GM19372 (cell line): ENCODE results near the gene SLC25A46.
"Not testable (repeated sequence)": the region's sequence is repeated elsewhere in the genome, so short reads cannot be mapped to it uniquely, and the experiment has no call there.

Source experiments
- ATAC-seq: cut with Tn5 transposase; IDR thresholded peaks from one replicate; pipeline ENCODE4 v1.9.1; 2021; ENCODE audit warnings: mild to moderate bottlenecking, low read depth, moderate library complexity; ENCODE audit not compliant: unreplicated experiment

The SLC25A46 gene

GRCh38 chr5:110738812-110739651 lies at the start of gene SLC25A46:
SLC25A46 (plus strand) TSS chr5:110739007; CDS start chr5:110739120, 113 bp downstream.
- ATAC-seq, result peak; percentile 96

GRCh38 chr5:110690587-110690986 lies 48.2 kb upstream of the SLC25A46 start:
- not testable (repeated sequence) for ATAC-seq

DNA sequence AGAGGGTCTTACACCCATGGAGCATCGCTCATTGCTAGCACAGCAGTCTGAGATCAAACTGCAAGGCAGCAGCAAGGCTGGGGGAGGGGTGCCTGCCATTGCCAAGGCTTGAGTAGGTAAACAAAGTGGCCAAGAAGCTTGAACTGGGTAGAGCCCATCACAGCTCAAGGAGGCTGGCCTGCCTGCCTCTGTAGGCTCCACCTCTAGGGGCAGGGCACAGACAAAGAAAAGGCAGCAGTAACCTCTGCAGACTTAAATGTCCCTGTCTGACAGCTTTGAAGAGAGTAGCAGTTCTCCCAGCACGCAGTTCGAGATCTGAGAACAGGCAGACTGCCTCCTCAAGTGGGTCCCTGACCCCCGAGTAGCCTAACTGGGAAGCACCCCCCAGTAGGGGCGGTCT lies 46.1 kb upstream of the SLC25A46 start:
- ATAC-seq, result not testable (repeated sequence)

DNA sequence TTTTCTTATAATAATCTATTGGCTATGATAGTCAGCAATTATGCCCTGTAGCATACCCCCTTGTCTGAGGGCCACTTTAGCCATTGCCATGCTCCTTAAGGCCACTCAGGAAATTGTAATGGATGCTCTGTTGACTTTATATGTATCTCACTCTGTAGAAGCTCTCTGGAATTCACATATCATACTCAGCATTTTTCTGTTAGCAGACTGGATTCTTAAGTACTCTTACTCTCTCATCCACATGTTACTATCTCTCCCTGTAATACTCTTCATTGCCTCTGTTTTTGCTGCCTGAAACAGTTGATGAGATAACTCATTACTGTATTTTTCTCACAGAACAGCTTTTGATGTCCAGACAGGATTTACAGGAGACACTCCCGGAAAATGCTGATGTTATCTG lies 36.5 kb upstream of the SLC25A46 start:
- no peak for ATAC-seq

DNA sequence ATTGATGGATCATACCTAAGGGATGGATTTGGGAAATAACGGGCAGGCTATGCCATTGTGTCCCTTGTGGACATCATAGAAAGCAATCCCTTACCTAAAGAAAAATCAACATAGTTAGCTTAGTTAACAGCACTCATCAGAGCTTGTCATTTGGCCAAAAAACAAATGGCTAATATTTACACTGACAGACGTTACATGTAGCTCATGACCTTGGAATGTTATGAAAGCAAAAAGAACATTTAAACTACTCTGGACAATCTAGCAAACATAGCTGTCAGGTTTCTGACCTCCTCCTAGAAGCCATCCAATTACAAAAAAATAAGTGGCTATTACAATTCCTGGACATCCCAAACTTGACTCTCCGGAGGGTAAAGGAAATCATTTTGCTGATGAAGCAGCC lies 36.1 kb upstream of the SLC25A46 start:
- no peak for ATAC-seq

GRCh38 chr5:110703481-110703880 lies 35.3 kb upstream of the SLC25A46 start:
- no peak for ATAC-seq

GRCh38 chr5:110705349-110705748 lies 33.5 kb upstream of the SLC25A46 start:
- no peak for ATAC-seq

GRCh38 chr5:110707260-110707844 lies 31.5 kb upstream of the SLC25A46 start:
- no peak for ATAC-seq

DNA sequence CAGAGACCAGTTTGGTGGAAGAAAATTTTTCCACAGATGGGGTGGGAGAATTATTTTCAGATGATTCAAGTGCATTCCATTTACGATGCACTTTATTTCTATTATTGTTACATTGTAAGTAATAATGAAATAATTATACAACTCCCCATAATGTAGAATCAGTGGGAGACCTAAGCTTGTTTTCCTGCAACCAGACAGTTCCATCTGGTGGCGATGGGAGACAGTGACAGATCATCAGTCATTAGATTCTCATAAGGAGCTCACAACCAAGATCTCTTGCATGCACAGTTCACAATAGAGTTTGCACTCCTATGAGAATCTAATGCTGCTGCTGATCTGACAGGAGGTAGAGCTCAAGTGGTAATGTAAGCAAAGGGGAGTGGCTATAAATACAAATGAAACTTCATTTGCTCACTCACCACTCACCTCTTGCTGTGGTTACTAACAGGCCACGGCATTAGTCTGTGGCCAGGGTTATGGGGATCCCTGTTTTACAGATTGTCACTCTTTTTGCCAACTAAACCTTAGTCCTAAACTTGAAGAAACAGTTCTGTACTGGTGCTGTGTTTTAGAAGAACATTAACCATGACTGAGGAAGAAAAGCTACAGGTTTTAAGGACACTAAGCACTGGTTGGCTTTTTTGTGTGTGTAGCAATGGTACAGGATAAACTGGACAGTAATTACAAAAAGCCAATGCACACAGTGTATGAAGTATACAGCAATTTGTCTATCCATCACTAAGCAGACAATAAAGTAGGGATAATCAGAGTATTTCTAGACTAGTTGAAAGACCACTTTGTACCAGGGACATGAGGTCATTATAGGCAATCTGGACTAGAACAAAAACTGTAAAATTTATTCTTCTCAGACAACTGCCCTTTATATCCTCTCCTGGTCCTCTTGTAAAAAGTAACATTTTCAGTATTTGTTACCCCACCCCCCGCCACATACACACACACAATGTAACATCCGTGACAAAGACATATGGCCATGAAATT lies 22.3 kb upstream of the SLC25A46 start:
- ATAC-seq, result peak; percentile 99

- ATAC-seq, result no peak
Measured at GRCh38 chr5:110718311-110718710, 20.5 kb upstream of the SLC25A46 start.

- peak; percentile 100 for ATAC-seq
Measured at GRCh38 chr5:110726249-110727024, 12.4 kb upstream of the SLC25A46 start, which contains the start of gene TMEM232. TMEM232 (minus strand) TSS chr5:110726671; CDS start chr5:110667352, 59,319 bp downstream.

- ATAC-seq, result peak; percentile 55
Measured at GRCh38 chr5:110727025-110727314, 11.8 kb upstream of the SLC25A46 start.

DNA sequence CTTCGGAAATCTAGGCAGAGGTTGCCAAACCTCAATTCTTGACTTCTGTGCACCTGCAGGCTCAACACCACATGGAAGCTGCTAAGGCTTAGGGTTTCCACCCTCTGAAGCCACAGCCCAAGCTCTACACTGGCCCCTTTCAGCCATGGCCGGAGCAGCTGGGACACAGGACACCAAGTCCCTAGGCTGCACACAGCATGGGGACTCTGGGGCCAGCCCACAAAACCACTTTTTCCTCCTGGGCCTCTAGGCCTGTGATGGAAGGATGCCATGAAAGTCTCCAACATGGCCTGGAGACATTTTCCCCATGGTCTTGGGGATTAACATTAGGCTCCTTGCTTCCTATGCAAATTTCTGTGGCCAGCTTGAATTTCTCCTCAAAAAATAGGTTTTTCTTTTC lies 7.3 kb upstream of the SLC25A46 start:
- not testable (repeated sequence) for ATAC-seq

DNA sequence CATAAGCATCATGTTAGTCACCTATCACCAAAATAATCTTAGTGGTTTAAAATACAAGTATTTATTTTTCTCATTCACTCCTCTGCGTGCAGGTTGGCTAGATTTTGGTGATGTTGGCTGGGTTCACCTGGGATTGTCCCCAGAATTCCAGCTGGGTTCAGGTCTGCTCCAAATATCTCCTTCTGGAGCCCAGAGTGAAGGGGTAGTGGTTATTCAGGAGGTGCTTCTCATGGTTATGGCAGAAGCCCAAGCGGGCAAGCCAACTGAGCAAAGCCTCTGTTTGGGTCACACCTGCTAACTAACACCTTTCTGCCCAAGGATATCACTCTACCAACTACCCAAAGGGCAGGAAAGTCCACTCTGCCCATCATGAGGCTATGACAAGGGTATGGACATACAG lies 4.7 kb upstream of the SLC25A46 start:
- no peak for ATAC-seq

- ATAC-seq, result no peak
Measured at GRCh38 chr5:110735556-110735955, 3.3 kb upstream of the SLC25A46 start.

DNA sequence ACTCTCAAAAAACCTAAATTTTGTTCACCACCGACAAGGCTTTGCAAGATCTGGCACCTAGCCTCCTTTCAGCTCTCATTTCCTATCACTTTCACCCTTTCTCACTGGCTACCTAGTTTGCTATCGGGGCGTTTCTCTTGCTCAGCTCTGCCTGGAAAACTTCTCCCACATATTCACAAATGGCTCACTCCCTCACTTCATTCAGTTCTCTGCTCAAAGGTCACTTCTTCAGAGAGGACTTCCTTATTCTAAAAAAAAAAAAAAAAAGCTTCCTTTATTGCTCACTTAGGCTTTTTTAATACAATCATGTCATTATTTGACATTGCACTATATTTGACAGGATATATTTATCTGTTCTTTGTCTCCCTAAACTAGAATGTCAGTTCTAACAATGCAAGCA lies 2.1 kb upstream of the SLC25A46 start:
- ATAC-seq, result no peak

DNA sequence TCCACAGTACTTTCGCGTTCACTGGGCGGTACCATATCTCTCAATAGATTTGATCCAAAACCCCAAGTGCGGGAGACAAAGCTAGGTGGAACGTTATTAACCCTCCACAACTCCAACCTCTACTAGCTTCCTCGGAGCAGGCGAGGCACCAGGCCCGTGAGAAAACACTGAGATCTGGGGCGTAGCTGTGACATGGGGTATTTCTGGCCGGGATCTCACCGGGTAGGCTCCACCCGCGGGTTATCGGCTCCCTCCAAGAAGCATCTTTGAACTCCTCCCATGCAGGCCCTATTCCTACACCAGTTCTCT lies 350 bp upstream of the SLC25A46 start:
- ATAC-seq, result peak; percentile 48

DNA sequence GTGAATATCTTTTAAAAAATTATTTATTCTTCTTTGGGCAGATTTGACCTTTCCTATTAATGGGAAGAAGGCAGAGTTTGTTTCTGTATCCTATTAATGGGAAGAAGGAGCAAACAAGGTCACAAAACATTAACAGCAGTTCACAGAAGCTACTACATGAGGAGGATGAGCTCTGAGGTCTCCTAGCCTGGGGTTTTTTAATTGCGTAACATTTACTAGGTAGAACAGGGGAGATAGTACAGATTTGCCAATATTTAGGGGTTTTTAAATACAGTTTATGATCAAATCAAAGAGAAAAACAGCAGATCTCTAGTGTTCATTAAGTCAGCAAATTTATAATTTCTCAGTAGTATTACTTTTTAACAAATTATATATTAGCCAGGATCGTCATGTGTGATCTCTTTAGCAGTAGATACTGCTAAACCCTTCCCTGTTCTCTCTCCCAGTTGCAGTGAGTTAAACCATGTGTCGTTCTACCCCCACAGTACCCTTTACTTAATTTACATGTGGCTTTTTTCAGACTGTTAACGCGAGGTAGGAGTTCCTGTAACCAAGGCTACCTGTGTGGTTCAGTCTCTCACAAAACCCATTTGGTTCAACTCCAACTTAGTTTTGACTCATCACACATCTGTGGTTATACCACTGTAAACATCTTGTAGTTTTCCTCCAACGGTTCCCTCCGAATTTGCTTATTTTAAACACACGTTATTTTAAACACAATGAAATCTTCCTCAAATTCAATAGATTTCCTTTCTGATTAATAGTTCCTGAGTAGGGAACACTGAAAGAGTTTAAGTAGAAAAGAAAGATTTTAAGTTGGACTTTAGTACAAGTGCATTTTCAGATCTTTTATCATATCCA lies 13.3 kb downstream of the SLC25A46 start:
- peak; percentile 97 for ATAC-seq

- ATAC-seq, result peak; percentile 2
Measured at GRCh38 chr5:110752953-110753352, 14.1 kb downstream of the SLC25A46 start.
